Heart left ventricle (tissue), 16 donors: ENCODE data around the gene HCK. TPM values are rescaled to one million over a fixed set of nuclear protein-coding genes. Genes with fewer than 3 reads are reported as not detected.
A peak's percentile ranks its signal among the peaks of the same experiment; 100 is the strongest.

Experiments used
- ATAC-seq, 4 donors: fragments of 200-7000 bp; cut with Tn5 transposase; one replicate each; pipeline ENCODE4 v1.9.1; 2020 to 2022; ENCODE audit warnings: moderate library complexity in 4 of 4, mild to moderate bottlenecking in 3 of 4, moderate number of reproducible peaks in 1 of 4
- DNase-seq, 5 donors: peaks; one replicate each; pipeline ENCODE4 v3.0.0-alpha.2; 2020
- H3K27ac ChIP-seq, 12 donors: fragments of 200-600 bp; sonication (generic) in 4 of 12; one replicate each; pipeline versions ENCODE4 v1.5.0 to v1.8.0; 2016 to 2022; ENCODE audit warnings: mild to moderate bottlenecking in 2 of 12
- H3K27me3 ChIP-seq, 9 donors: fragments of 200-600 bp; sonication (generic) in 2 of 9; one replicate each; pipeline versions ENCODE4 v1.5.1 to v1.8.0; 2016 to 2022; ENCODE audit warnings: mild to moderate bottlenecking in 3 of 9
- H3K36me3 ChIP-seq, 9 donors: fragments of 200-600 bp; sonication (generic) in 2 of 9; one replicate each; pipeline versions ENCODE4 v1.5.0 to v1.8.0; 2018 to 2022; ENCODE audit warnings: mild to moderate bottlenecking in 2 of 9
- H3K4me1 ChIP-seq, 12 donors: fragments of 200-600 bp; sonication (generic) in 4 of 12; one replicate each; pipeline versions ENCODE4 v1.5.0 to v1.8.0; 2016 to 2022; ENCODE audit warnings: mild to moderate bottlenecking in 3 of 12
- H3K4me3 ChIP-seq, 12 donors: fragments of 200-600 bp; sonication (generic) in 4 of 12; one replicate each; pipeline versions ENCODE4 v1.5.0 to v1.8.0; 2017 to 2022; ENCODE audit warnings: mild to moderate bottlenecking in 9 of 12, moderate library complexity in 4 of 12
- H3K9me3 ChIP-seq, 12 donors: fragments of 200-600 bp; sonication (generic) in 4 of 12; one replicate each; pipeline versions ENCODE4 v1.5.0 to v1.8.0; 2016 to 2022; ENCODE audit warnings: mild to moderate bottlenecking in 1 of 12
- CTCF ChIP-seq, 12 donors: fragments of 200-600 bp; sonication (generic) in 4 of 12; IDR thresholded peaks; one replicate each; pipeline versions ENCODE4 v1.5.0 to v1.8.0; 2018 to 2022; ENCODE audit warnings: antibody characterized with exemption in 12 of 12, mild to moderate bottlenecking in 5 of 12
- POLR2A ChIP-seq, 2 donors: fragments of 450-650 bp; IDR thresholded peaks; one replicate each; pipeline ENCODE4 v1.6.1; 2017; ENCODE audit warnings: antibody characterized with exemption in 2 of 2, mild to moderate bottlenecking in 2 of 2, moderate library complexity in 2 of 2
- WGBS, 4 donors: extraction: QIAGEN DNeasy Blood & Tissue Kit in 2 of 4; methylation state at CpG; one replicate each; pipeline versions ENCODE4 v1.1.5 to v1.1.7; 2013 to 2018; 5-methylcytosine and 5-hydroxymethylcytosine counted together
- intact Hi-C, 10 donors: fragments of 100-400 bp; cut with DNase I; formaldehyde crosslinking; loops; one replicate each; pipeline versions ENCODE4 v1.11.1 to v1.14.2; 2022
- polyA plus RNA-seq, 2 donors: library from polyadenylated mRNA; stranded (reverse); fragments of 200-250 nt; gene quantifications; one replicate each; pipeline ENCODE4 v1.2.3, GENCODE V29; 2013
- total RNA-seq, 9 donors: library from RNA; depleted of rRNA in 2 of 9; stranded (reverse); fragments of >200 nt in 2 of 9; fragmentation: NEBNext Ultra II Directional in 3 of 9; extraction: Animal tissue kit (Norgen Biotek cat#: 25700) in 3 of 9; gene quantifications; one replicate each; pipeline versions ENCODE4 v1.1.0 to v1.2.4, GENCODE V29; 2016 to 2023
- donor health status: ischemic (EF 13 %, LVEDD 7.1; RV severe dilation, severe dysfunction).
- donor health status: healthy with polysubstance abuse.
- donor health status: DM: no; HTN: yes; CAD: no.
- donor health status: DM: no; HTN: no; CAD: no.
- donor health status: ischemic (EF 25% LVEDD 6.9; RV normal size, moderate dysfunction).
- donor health status: ischemic (EF 25% LVEDD 5.7; RV mildly dilated, moderate dysfunction).
- donor health status: healthy.
- donor health status: DM: yes; HTN: yes; CAD: no.
- donor health status: ischemic (EF 35%, LVEDD 5.7; RV mildly dilated, moderate dysfunction).
- donor health status: nonischemic (EF 11% LVEDD 7.7; RV severe dilation, severe dysfunction).
- donor health status: DM: yes; HTN: yes; CAD: no.
- donor health status: PGD.
- donor health status: ischemic (EF 29% LVEDD 5.4; RV normal size, mild dysfunction).
- donor health status: nonischemic (EF 23%, LVEDD 6.1; RV moderate dilation, normal function).

The HCK gene
- total and polyA plus RNA-seq, 11 donors, result 1.4 to 52.0 (median 4.4) TPM

DNA sequence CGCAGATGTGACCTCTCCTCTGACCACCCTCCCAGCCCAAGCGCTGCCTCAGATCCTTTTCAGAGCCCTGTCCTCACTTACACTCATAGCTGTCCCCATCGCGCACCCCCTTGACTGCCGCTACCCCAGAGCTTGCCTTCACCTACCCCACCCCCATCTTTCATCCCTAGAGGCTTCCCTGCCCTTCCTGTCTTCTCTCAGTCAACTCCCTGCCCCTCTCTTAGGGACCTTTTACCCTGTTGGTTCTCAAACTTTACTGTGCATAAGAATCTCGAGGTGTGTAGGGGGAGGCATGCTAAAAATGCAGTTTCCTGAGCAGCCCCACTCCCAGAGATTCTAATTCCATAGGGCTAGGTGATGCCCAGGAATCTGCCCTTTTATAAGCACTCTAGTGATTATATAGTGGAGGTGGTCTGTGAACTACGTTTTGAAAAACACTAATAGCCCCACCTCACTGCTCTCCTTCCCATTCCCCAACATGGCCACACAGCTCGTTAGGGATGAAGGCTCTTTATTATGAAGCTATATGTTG lies 58.2 kb downstream of the HCK start:
- TF ChIP-seq CTCF (IDR thresholded peaks at IDR 0.05) (no peak), POLR2A (IDR thresholded peaks at IDR 0.05) (no peak)
- Histone ChIP-seq H3K4me1 (peaks cover 0 to 52% (median 18%) of the 10 kb centered on the region in 12 donors), H3K27me3 (no peaks in the 10 kb centered on the region), H3K27ac (peak overlapping the region in 11 of 12 donors; percentile 94 to 99 (median 98)), H3K4me3 (peak overlapping the region; percentile 74 to 98 (median 82)), H3K9me3 (no peaks in the 10 kb centered on the region), H3K36me3 (peaks cover 0 to 14% (median 0%) of the 10 kb centered on the region in 9 donors)
- peak in 1 of 4 donors; percentile 22 for ATAC-seq
- peak in 1 of 5 donors; percentile 12 for DNase-seq
- intact Hi-C loops, result loop anchor here in 1 of 10 donors (2.0 kb wide), 1 partner anchor 97 kb away; the partner anchor contains the start of genes PLAGL2 and POFUT1
- WGBS, 4 donors, result 2 to 5% (median 2%) methylated on average over 8 of the region's 8 CpGs

- no peak for DNase-seq
- intact Hi-C loops, result loop anchor here in 1 of 10 donors (2.0 kb wide), 1 partner anchor 96 kb away; the partner anchor contains the start of genes PLAGL2 and POFUT1
- WGBS, 4 donors, result 54 to 65% (median 61%) methylated on average over 3 of the region's 3 CpGs
- ATAC-seq, result no peak
- no peaks in the 10 kb centered on the region for H3K9me3 ChIP-seq
- TF ChIP-seq POLR2A (IDR thresholded peaks at IDR 0.05) (no peak), CTCF (IDR thresholded peaks at IDR 0.05) (no peak)
- H3K4me1 ChIP-seq, result peaks cover 0 to 57% (median 18%) of the 10 kb centered on the region in 12 donors
- peaks cover 0 to 19% (median 0%) of the 10 kb centered on the region in 9 donors for H3K36me3 ChIP-seq
- H3K4me3 ChIP-seq, result peak overlapping the region in 11 of 12 donors; percentile 74 to 98 (median 82)
- no peaks in the 10 kb centered on the region for H3K27me3 ChIP-seq
- H3K27ac ChIP-seq, result peak overlapping the region in 1 of 12 donors; percentile 99
These were observed 58.7 kb downstream of the HCK start for GRCh38 chr20:32110727-32111126.

DNA sequence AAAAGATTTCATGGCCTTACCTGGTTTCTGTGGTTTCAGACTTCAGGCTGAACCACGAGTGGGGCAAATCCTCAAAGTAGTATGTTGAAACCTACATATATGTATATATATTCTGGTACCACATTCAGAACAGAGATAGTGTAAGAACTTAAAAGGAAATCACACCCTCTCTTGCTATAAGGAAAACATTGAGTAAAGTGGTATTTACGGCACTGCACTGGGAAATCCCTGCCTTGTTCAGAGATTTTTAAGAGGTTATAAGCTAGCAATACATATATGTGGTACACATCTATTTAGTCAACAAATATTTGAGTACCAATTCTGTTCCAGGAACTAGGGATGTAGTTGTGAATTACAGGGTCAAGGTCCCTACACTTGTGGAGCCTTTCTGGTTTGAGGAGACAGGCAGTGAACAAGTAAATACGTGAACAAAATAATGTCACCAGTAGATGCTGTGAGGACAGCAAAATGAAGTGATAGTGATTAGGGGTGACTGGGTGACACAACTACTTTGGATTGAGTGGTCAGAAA lies 59.2 kb downstream of the HCK start:
- Histone ChIP-seq H3K27me3 (no peaks in the 10 kb centered on the region), H3K4me3 (peak overlapping the region in 2 of 12 donors; percentile 81 to 98), H3K4me1 (peaks cover 0 to 62% (median 18%) of the 10 kb centered on the region in 12 donors), H3K27ac (peak overlapping the region in 1 of 12 donors; percentile 99), H3K9me3 (no peaks in the 10 kb centered on the region), H3K36me3 (peaks cover 0 to 22% (median 0%) of the 10 kb centered on the region in 9 donors)
- DNase-seq (no peak), ATAC-seq (no peak)
- TF ChIP-seq POLR2A (IDR thresholded peaks at IDR 0.05) (no peak), CTCF (IDR thresholded peaks at IDR 0.05) (no peak)
- intact Hi-C loops, result loop anchor here in 1 of 10 donors (2.0 kb wide), 1 partner anchor 96 kb away; the partner anchor contains the start of genes PLAGL2 and POFUT1
- 70 to 79% (median 75%) methylated on average over 3 of the region's 3 CpGs for WGBS, 4 donors

DNA sequence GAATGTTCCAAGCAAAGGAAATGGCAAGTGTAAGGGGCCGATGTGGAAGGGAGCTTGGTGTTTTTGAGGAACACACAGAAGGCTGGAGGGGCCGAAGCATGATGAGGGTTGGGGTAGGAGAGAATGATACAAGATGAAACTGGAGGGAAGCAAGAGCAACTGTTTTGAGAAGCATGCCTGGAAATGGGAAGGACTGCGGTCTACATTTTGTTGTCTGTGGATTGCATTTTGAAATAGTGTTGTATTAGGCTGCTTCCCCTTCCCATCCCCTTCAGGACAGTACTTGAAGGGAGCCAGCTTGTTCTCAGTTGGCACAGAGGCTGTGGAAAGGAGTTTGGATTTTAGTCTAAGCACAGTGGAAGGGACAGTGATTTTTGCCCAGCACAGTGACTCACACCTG lies 59.7 kb downstream of the HCK start:
- Histone ChIP-seq H3K4me3 (no peak overlapping the region), H3K27ac (peak overlapping the region in 1 of 12 donors; percentile 99), H3K4me1 (peaks cover 0 to 68% (median 19%) of the 10 kb centered on the region in 12 donors), H3K27me3 (no peaks in the 10 kb centered on the region), H3K9me3 (no peaks in the 10 kb centered on the region), H3K36me3 (peaks cover 0 to 22% (median 0%) of the 10 kb centered on the region in 9 donors)
- WGBS, 4 donors, result 87 to 91% (median 90%) methylated on average over 3 of the region's 3 CpGs
- ATAC-seq, result peak in 1 of 4 donors; percentile 4
- DNase-seq, result no peak
- TF ChIP-seq POLR2A (IDR thresholded peaks at IDR 0.05) (no peak), CTCF (IDR thresholded peaks at IDR 0.05) (no peak)
- intact Hi-C loops, result loop anchor here in 1 of 10 donors (2.0 kb wide), 1 partner anchor 95 kb away; the partner anchor contains the start of genes PLAGL2 and POFUT1
